HUES48 (cell line): ENCODE measurements around the gene ABCA4.

Experiments used
- H3K27ac ChIP-seq: one replicate; pipeline ENCODE4 v1.7.0; 2013; ENCODE audit warnings: low read depth, low read length, inconsistent platforms
- H3K27me3 ChIP-seq: 2 replicates; pipeline ENCODE4 v1.6.1; 2013; ENCODE audit warnings: mild to moderate bottlenecking, low read length; ENCODE audit not compliant: control insufficient read depth, insufficient read depth
- H3K36me3 ChIP-seq: 2 replicates; pipeline ENCODE4 v1.6.1; 2013; ENCODE audit warnings: low read length; ENCODE audit not compliant: control insufficient read depth, insufficient read depth
- H3K4me1 ChIP-seq: 2 replicates; pipeline ENCODE4 v1.6.1; 2013; ENCODE audit warnings: mild to moderate bottlenecking, low read length; ENCODE audit not compliant: control insufficient read depth, insufficient read depth
- H3K4me3 ChIP-seq: 2 replicates; pipeline ENCODE4 v1.5.1; 2013; ENCODE audit warnings: mild to moderate bottlenecking, low read depth, low read length
- H3K9ac ChIP-seq: 2 replicates; pipeline ENCODE4 v1.6.1; 2013; ENCODE audit warnings: mild to moderate bottlenecking, low read depth, low read length, moderate library complexity
- H3K9me3 ChIP-seq: 2 replicates; pipeline ENCODE4 v1.6.1; 2013; ENCODE audit warnings: low read length; ENCODE audit not compliant: control insufficient read depth, insufficient read depth

The ABCA4 gene

DNA sequence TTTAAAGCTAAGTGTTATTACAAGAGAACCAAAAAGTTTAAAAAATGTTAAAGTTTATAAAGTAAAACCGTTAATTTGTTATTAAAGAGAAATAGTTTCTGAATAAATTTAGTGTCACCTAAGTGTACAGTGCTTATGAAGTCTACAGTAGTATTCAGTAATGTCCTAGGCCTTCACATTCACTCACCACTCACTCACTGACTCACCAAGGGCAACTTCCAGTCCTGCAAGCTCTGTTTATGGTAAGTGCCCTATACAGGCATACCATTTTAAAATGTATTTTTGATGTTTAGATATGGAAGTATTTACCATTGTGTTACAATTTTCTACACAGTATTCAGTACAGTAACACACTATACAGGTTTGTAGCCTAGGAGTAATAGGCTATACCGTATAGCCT is 151.6 kb downstream of the ABCA4 start:
- Histone ChIP-seq H3K4me3 (no peak overlapping the region), H3K27me3 (peaks cover 3% of the 10 kb centered on the region; the same call in 1 of the 2 replicates), H3K9ac (no peak overlapping the region)

GRCh38 chr1:93967306-93967705 is 153.6 kb downstream of the ABCA4 start:
- no peak overlapping the region for H3K9ac ChIP-seq
- no peaks in the 10 kb centered on the region for H3K9me3 ChIP-seq
- H3K4me3 ChIP-seq, result no peak overlapping the region
- no peak overlapping the region for H3K27ac ChIP-seq
- no peaks in the 10 kb centered on the region; the same call in 1 of the 2 replicates for H3K4me1 ChIP-seq
- H3K36me3 ChIP-seq, result no peaks in the 10 kb centered on the region
- peaks cover 3% of the 10 kb centered on the region; the same call in 1 of the 2 replicates for H3K27me3 ChIP-seq

More for the DNA sequence above, 151.6 kb downstream of the ABCA4 start:
- H3K36me3 ChIP-seq, result no peaks in the 10 kb centered on the region
- H3K27ac ChIP-seq, result no peak overlapping the region
- H3K9me3 ChIP-seq, result no peaks in the 10 kb centered on the region
- no peaks in the 10 kb centered on the region for H3K4me1 ChIP-seq

DNA sequence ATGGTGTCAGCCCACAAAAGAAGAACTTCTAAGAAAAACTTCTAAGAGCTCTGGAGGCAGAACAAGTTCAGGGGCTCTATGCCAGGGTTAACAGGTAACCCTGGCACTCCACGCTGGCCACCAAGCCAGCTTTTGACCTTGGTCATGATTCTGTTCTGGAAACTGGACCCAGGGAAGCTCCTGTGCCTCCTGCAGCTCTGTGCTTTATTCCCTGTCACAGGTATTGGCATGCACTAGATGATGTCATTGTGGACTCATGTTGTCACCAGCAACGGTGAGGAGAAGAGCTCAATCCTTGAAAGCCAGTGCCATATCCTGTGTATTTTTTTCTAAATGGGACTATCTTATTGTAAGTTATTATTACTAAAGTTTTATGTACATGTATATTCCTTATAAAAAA is 155.1 kb downstream of the ABCA4 start:
- H3K4me1 ChIP-seq, result no peaks in the 10 kb centered on the region; the same call in 1 of the 2 replicates
- no peaks in the 10 kb centered on the region for H3K36me3 ChIP-seq
- no peak overlapping the region for H3K4me3 ChIP-seq
- H3K9ac ChIP-seq, result no peak overlapping the region
- no peaks in the 10 kb centered on the region for H3K9me3 ChIP-seq
- no peak overlapping the region for H3K27ac ChIP-seq
- peaks cover 3% of the 10 kb centered on the region; the same call in 1 of the 2 replicates for H3K27me3 ChIP-seq

- Histone ChIP-seq H3K27ac (no peak overlapping the region), H3K4me3 (no peak overlapping the region), H3K36me3 (no peaks in the 10 kb centered on the region), H3K9me3 (no peaks in the 10 kb centered on the region), H3K27me3 (peaks cover 3% of the 10 kb centered on the region; the same call in 1 of the 2 replicates), H3K4me1 (no peaks in the 10 kb centered on the region; the same call in 1 of the 2 replicates), H3K9ac (no peak overlapping the region)
Measured at GRCh38 chr1:93965256-93965655, 155.7 kb downstream of the ABCA4 start.

DNA sequence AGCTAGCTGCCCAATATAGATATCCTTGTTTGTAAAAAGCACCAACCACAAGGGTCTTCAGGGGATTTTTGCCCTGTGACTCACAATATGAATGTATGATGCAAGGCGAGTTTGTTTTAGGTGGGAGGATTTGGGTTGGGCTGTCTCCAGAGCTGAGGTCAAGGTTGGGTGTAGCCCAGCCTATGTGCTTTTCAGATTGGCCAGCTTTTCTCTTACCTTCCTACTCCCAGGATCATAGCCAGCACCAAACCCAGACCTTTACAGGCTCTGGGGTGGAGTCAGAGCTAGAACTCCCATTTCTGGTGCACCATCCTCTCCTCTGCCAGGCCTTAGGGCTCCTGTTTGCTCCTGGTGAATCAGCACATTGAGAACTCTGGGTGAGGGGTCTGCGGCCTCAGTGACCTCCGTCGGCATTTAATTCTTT is 156.2 kb downstream of the ABCA4 start:
- Histone ChIP-seq H3K27ac (no peak overlapping the region), H3K36me3 (no peaks in the 10 kb centered on the region), H3K9ac (no peak overlapping the region), H3K4me3 (no peak overlapping the region), H3K4me1 (no peaks in the 10 kb centered on the region; the same call in 1 of the 2 replicates), H3K9me3 (no peaks in the 10 kb centered on the region), H3K27me3 (peaks cover 3% of the 10 kb centered on the region; the same call in 1 of the 2 replicates)

DNA sequence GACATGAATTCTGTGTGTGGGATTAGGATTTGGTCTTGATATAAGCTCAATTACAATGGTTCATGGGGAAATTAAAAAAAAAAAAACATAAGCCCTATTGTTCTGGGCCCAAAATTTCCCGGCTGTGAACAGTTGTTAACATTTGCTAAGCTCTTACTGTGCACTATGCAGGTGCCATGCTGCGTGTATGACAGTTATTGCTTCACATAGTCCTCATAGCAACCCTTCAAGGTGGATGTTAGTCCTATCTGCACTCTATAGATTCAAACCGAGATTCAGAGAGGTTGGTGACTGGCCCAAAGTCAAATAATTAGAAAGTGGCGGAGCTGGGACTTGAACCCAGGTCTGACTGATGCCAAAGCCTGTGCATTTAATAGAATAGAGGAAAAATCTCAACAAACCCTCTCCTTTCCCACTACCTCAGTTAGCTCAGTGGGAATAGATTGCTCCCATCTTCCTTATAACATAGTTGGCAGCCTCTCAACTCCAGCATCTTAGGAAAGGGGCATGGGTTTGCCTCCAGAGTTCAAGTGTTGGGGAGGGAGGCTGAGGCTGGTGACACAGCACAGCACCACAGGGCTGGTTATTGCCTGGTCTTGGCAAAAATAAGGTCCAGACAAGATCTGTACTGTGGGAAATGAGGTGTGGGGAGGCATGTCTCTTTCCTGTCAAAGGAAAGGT is 156.7 kb downstream of the ABCA4 start:
- Histone ChIP-seq H3K9ac (no peak overlapping the region), H3K27ac (no peak overlapping the region)

DNA sequence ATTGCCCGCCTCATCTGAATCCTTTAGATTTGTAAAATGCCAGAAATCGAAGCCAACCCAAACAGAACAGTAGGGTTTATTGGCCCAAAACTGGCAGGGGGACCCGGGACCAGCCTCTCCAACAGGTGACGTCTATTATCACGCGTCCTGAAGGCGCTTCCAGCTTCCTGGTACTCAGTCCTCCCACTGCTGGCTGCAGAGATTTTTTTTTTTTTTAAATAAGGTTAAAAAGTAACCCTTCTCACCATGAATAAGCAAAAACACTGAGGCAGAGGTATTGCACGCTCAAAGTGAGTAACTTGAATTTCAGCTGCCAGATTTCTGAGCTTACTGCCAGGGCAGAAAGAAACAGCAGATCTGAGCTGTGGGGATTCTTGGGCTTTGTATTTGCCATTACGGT is 157.4 kb downstream of the ABCA4 start:
- H3K9ac ChIP-seq, result no peak overlapping the region
- no peak overlapping the region for H3K4me3 ChIP-seq
- H3K27me3 ChIP-seq, result peaks cover 3% of the 10 kb centered on the region; the same call in 1 of the 2 replicates
- H3K36me3 ChIP-seq, result no peaks in the 10 kb centered on the region
- no peaks in the 10 kb centered on the region; the same call in 1 of the 2 replicates for H3K4me1 ChIP-seq
- no peak overlapping the region for H3K27ac ChIP-seq
- H3K9me3 ChIP-seq, result no peaks in the 10 kb centered on the region

More for the DNA sequence above, 156.7 kb downstream of the ABCA4 start:
- no peaks in the 10 kb centered on the region; the same call in 1 of the 2 replicates for H3K4me1 ChIP-seq
- peaks cover 3% of the 10 kb centered on the region; the same call in 1 of the 2 replicates for H3K27me3 ChIP-seq
- H3K9me3 ChIP-seq, result no peaks in the 10 kb centered on the region
- no peaks in the 10 kb centered on the region for H3K36me3 ChIP-seq
- H3K4me3 ChIP-seq, result no peak overlapping the region

GRCh38 chr1:93961906-93962305 is 159.0 kb downstream of the ABCA4 start:
- Histone ChIP-seq H3K9ac (no peak overlapping the region), H3K27me3 (peaks cover 3% of the 10 kb centered on the region; the same call in 1 of the 2 replicates), H3K27ac (no peak overlapping the region), H3K9me3 (no peaks in the 10 kb centered on the region), H3K4me3 (no peak overlapping the region), H3K4me1 (no peaks in the 10 kb centered on the region; the same call in 1 of the 2 replicates), H3K36me3 (no peaks in the 10 kb centered on the region)

- H3K9me3 ChIP-seq, result no peaks in the 10 kb centered on the region
Measured at GRCh38 chr1:93961443-93961842, 159.5 kb downstream of the ABCA4 start.

DNA sequence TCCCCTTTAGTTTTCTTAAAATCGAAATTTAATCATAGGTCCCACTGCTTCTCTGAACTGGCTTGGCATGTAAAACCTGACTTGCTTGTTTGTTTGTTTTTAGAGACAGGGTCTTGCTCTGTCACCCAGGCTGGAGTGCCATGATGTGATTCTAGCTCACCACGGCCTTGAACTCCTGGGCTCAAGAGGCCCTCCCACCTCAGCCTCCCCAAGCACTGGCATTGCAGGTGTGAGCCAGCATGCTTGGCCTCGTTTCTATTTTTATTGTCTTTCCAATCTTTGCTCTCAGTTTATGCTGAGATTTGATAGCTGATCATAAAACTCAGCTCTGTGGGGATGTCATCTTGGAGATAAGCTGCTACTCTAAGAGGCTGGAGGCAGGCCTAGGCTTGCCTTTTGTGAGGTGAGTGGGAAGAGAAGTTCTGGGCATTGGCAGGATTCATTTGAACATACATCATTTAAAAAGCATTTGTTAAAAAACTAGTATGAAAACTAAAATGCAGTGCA is 160.3 kb downstream of the ABCA4 start:
- Histone ChIP-seq H3K9ac (no peak overlapping the region), H3K27ac (no peak overlapping the region), H3K9me3 (no peaks in the 10 kb centered on the region), H3K4me3 (no peak overlapping the region), H3K27me3 (no peaks in the 10 kb centered on the region), H3K4me1 (no peaks in the 10 kb centered on the region; the same call in 1 of the 2 replicates), H3K36me3 (no peaks in the 10 kb centered on the region)

More at GRCh38 chr1:93961443-93961842, 159.5 kb downstream of the ABCA4 start:
- peaks cover 2% of the 10 kb centered on the region; the same call in 1 of the 2 replicates for H3K27me3 ChIP-seq
- no peaks in the 10 kb centered on the region; the same call in 1 of the 2 replicates for H3K4me1 ChIP-seq
- H3K4me3 ChIP-seq, result no peak overlapping the region
- no peak overlapping the region for H3K9ac ChIP-seq
- H3K27ac ChIP-seq, result no peak overlapping the region
- H3K36me3 ChIP-seq, result no peaks in the 10 kb centered on the region

DNA sequence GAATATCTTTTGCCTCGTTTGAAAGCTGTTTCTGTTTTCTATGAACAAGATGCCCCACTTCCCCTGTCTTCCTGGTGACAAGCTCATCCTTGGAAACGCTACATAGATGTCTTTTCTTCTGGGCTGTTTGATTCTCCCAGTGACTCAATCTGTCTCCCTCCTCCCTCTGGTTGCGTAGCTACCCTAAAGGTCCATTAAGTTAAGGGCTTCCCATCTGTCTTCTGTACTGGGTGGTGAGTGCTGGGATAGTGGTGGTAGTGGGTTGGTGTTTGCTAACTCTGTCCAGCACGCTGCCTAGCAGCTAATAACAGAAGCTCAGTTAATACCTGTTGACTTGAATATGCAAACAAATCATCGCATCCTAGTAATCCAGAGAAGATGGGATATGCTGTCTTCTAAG is 161.5 kb downstream of the ABCA4 start:
- H3K9me3 ChIP-seq, result no peaks in the 10 kb centered on the region; the same call in 1 of the 2 replicates
- H3K4me3 ChIP-seq, result no peak overlapping the region
- H3K27me3 ChIP-seq, result no peaks in the 10 kb centered on the region
- no peak overlapping the region for H3K9ac ChIP-seq
- H3K27ac ChIP-seq, result no peak overlapping the region
- no peaks in the 10 kb centered on the region for H3K36me3 ChIP-seq
- no peaks in the 10 kb centered on the region; the same call in 1 of the 2 replicates for H3K4me1 ChIP-seq
